Liver (tissue), 9 donors: ENCODE results near the gene MAB21L2. TPM values are rescaled to one million over a fixed set of nuclear protein-coding genes. Genes with fewer than 3 reads are reported as not detected.
"Not testable (repeated sequence)": the region's sequence is repeated elsewhere in the genome, so short reads cannot be mapped to it uniquely, and the experiment has no call there.

Experiments used
- DNase-seq: peaks from one replicate; pipeline ENCODE4 v3.0.0-alpha.2; 2017; ENCODE audit warnings: low spot score
- H3K27ac ChIP-seq, 2 donors: one replicate each; pipeline ENCODE4 v1.7.0; 2013; ENCODE audit warnings: inconsistent platforms in 2 of 2, low read length in 2 of 2, control low read depth in 1 of 2, low read depth in 1 of 2, mild to moderate bottlenecking in 1 of 2
- H3K27me3 ChIP-seq, 4 donors: one replicate each; pipeline versions ENCODE4 v1.6.1 to v1.7.0; 2013; ENCODE audit warnings: low read length in 3 of 4, inconsistent platforms in 1 of 4, mild to moderate bottlenecking in 1 of 4, moderate library complexity in 1 of 4; ENCODE audit not compliant: control insufficient read depth in 4 of 4, insufficient read depth in 4 of 4
- H3K36me3 ChIP-seq, 4 donors: one replicate each; pipeline versions ENCODE4 v1.6.1 to v1.7.0; 2013; ENCODE audit warnings: low read length in 3 of 4, mild to moderate bottlenecking in 3 of 4, low read depth in 1 of 4, moderate library complexity in 1 of 4; ENCODE audit not compliant: control insufficient read depth in 4 of 4, insufficient read depth in 3 of 4
- H3K4me1 ChIP-seq, 4 donors: one replicate each; pipeline versions ENCODE4 v1.6.1 to v1.7.0; 2013; ENCODE audit warnings: low read length in 3 of 4, mild to moderate bottlenecking in 3 of 4, moderate library complexity in 1 of 4; ENCODE audit not compliant: control insufficient read depth in 4 of 4, insufficient read depth in 4 of 4
- H3K4me3 ChIP-seq, 3 donors: one replicate each; pipeline versions ENCODE4 v1.6.1 to v1.7.0; 2013; ENCODE audit warnings: low read length in 3 of 3, control low read depth in 1 of 3, low read depth in 1 of 3, mild to moderate bottlenecking in 1 of 3
- H3K9ac ChIP-seq, 2 donors: one replicate each; pipeline ENCODE4 v1.7.0; 2013; ENCODE audit warnings: low read length in 2 of 2, mild to moderate bottlenecking in 2 of 2, moderate library complexity in 2 of 2, control low read depth in 1 of 2, low read depth in 1 of 2
- H3K9me3 ChIP-seq, 4 donors: one replicate each; pipeline versions ENCODE4 v1.6.1 to v1.7.0; 2013; ENCODE audit warnings: low read length in 3 of 4; ENCODE audit not compliant: control insufficient read depth in 4 of 4
- CTCF ChIP-seq: fragments of 150-350 bp; IDR thresholded peaks from 2 replicates; pipeline ENCODE4 v1.5.1; 2017; ENCODE audit warnings: improper control_type of control experiment, low read depth, low read length; ENCODE audit not compliant: missing input control
- EGR1 ChIP-seq, 2 donors: IDR thresholded peaks; 2 replicates each; pipeline ENCODE4 v1.6.1; 2016 to 2018; ENCODE audit warnings: antibody characterized with exemption in 2 of 2, low read depth in 2 of 2
- FOXA1 ChIP-seq: IDR thresholded peaks from 2 replicates; pipeline ENCODE4 v1.6.1; 2016; ENCODE audit warnings: antibody characterized with exemption
- FOXA2 ChIP-seq: IDR thresholded peaks from 2 replicates; pipeline ENCODE4 v1.6.1; 2016; ENCODE audit warnings: antibody characterized with exemption
- HNF4A ChIP-seq, 2 donors: conservative IDR thresholded peaks; 2 replicates each; pipeline ENCODE4 v1.6.1; 2016; ENCODE audit warnings: antibody characterized with exemption in 2 of 2, mild to moderate bottlenecking in 2 of 2
- HNF4G ChIP-seq: IDR thresholded peaks from 2 replicates; pipeline ENCODE4 v1.6.1; 2016; ENCODE audit warnings: antibody characterized with exemption
- JUND ChIP-seq, 2 donors: IDR thresholded peaks; 2 replicates each; pipeline ENCODE4 v1.6.1; 2016; ENCODE audit warnings: antibody characterized with exemption in 2 of 2
- MAX ChIP-seq: IDR thresholded peaks from 2 replicates; pipeline ENCODE4 v1.6.1; 2016; ENCODE audit warnings: antibody characterized with exemption
- RXRA ChIP-seq, 2 donors: IDR thresholded peaks; 2 replicates each; pipeline ENCODE4 v1.6.1; 2017 to 2018; ENCODE audit warnings: antibody characterized with exemption in 2 of 2, mild to moderate bottlenecking in 1 of 2
- TAF1 ChIP-seq: conservative IDR thresholded peaks from 2 replicates; pipeline ENCODE4 v1.6.1; 2016; ENCODE audit warnings: antibody characterized with exemption, mild to moderate bottlenecking
- YY1 ChIP-seq: IDR thresholded peaks from 2 replicates; pipeline ENCODE4 v1.6.1; 2016; ENCODE audit warnings: antibody characterized with exemption, mild to moderate bottlenecking
- WGBS: extraction: QIAGEN DNeasy Blood & Tissue Kit; methylation state at CpG from one replicate; pipeline ENCODE4 v1.1.7; 2013; 5-methylcytosine and 5-hydroxymethylcytosine counted together
- polyA plus RNA-seq, 2 donors: library from polyadenylated mRNA; stranded (reverse) in 1 of 2; unstranded in 1 of 2; fragments of 200-250 nt in 1 of 2; fragments of >200 nt in 1 of 2; fragmentation: Nextera tagmentation in 1 of 2; extraction: Ambion mirVana in 1 of 2; gene quantifications; one replicate each; pipeline versions ENCODE4 v1.2.1 to v1.2.3, GENCODE V29; 2013 to 2015
- total RNA-seq, 2 donors: library from RNA; depleted of rRNA; stranded (reverse); fragments of >200 nt; gene quantifications; one replicate each; pipeline ENCODE4 v1.2.3, GENCODE V29; 2014
- TF ChIP-seq, protein P1 (sequence below): IDR thresholded peaks from 2 replicates; pipeline ENCODE4 v1.6.1; 2016; ENCODE audit warnings: antibody characterized with exemption
- TF ChIP-seq, protein P2 (sequence below): IDR thresholded peaks from 2 replicates; pipeline ENCODE4 v1.6.1; 2016; ENCODE audit warnings: antibody characterized with exemption, mild to moderate bottlenecking
- TF ChIP-seq, protein P3 (sequence below): IDR thresholded peaks from 2 replicates; pipeline ENCODE4 v1.6.1; 2016; ENCODE audit warnings: antibody characterized with exemption
- donor health status: healthy.
- donor health status: healthy.
- donor health status: healthy.
- donor health status: healthy.
- donor health status: healthy.

MAB21L2 gene
- total and polyA plus RNA-seq, 4 donors: 0.30 to 1.5 (median 0.66) TPM

GRCh38 chr4:150546286-150546685 lies 35.7 kb upstream of the MAB21L2 start:
- no peaks in the 10 kb centered on the region for H3K9me3 ChIP-seq
- no peaks in the 10 kb centered on the region for H3K27me3 ChIP-seq
- peaks cover 0 to 1% (median 0%) of the 10 kb centered on the region in 4 donors for H3K36me3 ChIP-seq
- no peak for DNase-seq
- H3K9ac ChIP-seq: no peak overlapping the region
- H3K4me1 ChIP-seq: no peaks in the 10 kb centered on the region
- H3K27ac ChIP-seq: no peak overlapping the region
- WGBS: 93% methylated on average over 2 of the region's 2 CpGs
- H3K4me3 ChIP-seq: no peak overlapping the region
- TF ChIP-seq MAX (no peak), FOXA1 (no peak), HNF4G (no peak), RXRA (IDR thresholded peaks at IDR 0.05) (no peak), YY1 (no peak)
- TF ChIP-seq, protein P1, sequence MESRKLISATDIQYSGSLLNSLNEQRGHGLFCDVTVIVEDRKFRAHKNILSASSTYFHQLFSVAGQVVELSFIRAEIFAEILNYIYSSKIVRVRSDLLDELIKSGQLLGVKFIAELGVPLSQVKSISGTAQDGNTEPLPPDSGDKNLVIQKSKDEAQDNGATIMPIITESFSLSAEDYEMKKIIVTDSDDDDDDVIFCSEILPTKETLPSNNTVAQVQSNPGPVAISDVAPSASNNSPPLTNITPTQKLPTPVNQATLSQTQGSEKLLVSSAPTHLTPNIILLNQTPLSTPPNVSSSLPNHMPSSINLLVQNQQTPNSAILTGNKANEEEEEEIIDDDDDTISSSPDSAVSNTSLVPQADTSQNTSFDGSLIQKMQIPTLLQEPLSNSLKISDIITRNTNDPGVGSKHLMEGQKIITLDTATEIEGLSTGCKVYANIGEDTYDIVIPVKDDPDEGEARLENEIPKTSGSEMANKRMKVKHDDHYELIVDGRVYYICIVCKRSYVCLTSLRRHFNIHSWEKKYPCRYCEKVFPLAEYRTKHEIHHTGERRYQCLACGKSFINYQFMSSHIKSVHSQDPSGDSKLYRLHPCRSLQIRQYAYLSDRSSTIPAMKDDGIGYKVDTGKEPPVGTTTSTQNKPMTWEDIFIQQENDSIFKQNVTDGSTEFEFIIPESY: no peak

- Histone ChIP-seq H3K36me3 (peaks cover 0 to 1% (median 0%) of the 10 kb centered on the region in 4 donors), H3K9me3 (no peaks in the 10 kb centered on the region), H3K4me1 (no peaks in the 10 kb centered on the region), H3K4me3 (no peak overlapping the region), H3K27me3 (no peaks in the 10 kb centered on the region), H3K27ac (no peak overlapping the region), H3K9ac (no peak overlapping the region)
- WGBS: 89% methylated on average over 4 of the region's 4 CpGs
- TF ChIP-seq HNF4G (no peak), HNF4A (conservative IDR thresholded peaks at IDR 0.05) (no peak), JUND (IDR thresholded peaks at IDR 0.05) (no peak), YY1 (no peak), MAX (no peak), CTCF (no peak), FOXA2 (no peak), EGR1 (IDR thresholded peaks at IDR 0.05; ENCODE audit: low read depth in 2 of 2) (no peak), TAF1 (no peak)
- TF ChIP-seq, protein P2, sequence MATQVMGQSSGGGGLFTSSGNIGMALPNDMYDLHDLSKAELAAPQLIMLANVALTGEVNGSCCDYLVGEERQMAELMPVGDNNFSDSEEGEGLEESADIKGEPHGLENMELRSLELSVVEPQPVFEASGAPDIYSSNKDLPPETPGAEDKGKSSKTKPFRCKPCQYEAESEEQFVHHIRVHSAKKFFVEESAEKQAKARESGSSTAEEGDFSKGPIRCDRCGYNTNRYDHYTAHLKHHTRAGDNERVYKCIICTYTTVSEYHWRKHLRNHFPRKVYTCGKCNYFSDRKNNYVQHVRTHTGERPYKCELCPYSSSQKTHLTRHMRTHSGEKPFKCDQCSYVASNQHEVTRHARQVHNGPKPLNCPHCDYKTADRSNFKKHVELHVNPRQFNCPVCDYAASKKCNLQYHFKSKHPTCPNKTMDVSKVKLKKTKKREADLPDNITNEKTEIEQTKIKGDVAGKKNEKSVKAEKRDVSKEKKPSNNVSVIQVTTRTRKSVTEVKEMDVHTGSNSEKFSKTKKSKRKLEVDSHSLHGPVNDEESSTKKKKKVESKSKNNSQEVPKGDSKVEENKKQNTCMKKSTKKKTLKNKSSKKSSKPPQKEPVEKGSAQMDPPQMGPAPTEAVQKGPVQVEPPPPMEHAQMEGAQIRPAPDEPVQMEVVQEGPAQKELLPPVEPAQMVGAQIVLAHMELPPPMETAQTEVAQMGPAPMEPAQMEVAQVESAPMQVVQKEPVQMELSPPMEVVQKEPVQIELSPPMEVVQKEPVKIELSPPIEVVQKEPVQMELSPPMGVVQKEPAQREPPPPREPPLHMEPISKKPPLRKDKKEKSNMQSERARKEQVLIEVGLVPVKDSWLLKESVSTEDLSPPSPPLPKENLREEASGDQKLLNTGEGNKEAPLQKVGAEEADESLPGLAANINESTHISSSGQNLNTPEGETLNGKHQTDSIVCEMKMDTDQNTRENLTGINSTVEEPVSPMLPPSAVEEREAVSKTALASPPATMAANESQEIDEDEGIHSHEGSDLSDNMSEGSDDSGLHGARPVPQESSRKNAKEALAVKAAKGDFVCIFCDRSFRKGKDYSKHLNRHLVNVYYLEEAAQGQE: no peak
- TF ChIP-seq, protein P3, sequence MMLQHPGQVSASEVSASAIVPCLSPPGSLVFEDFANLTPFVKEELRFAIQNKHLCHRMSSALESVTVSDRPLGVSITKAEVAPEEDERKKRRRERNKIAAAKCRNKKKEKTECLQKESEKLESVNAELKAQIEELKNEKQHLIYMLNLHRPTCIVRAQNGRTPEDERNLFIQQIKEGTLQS: no peak
- TF ChIP-seq, protein P1: no peak
- DNase-seq: no peak
Observed at GRCh38 chr4:150547154-150547838, 34.7 kb upstream of the MAB21L2 start.

DNA sequence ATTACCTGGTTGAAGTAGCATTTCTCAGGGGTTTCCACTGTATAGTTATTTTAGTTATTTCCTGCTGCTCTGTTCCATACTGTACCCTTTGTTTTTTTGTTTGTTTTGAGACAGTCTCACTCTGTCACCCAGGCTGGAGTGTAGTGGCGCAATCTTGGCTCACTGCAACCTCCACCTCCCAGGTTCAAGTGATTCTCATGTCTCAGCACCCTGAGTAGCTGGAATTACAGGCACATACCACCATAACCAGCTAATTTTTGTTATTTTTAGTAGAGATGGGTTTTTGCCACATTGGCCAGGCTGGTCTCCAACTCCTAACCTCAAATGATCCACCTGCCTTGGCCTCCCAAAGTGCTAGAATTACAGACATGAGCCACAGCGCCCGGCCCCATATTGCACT lies 24.1 kb upstream of the MAB21L2 start:
- not testable (repeated sequence) for DNase-seq, H3K27ac ChIP-seq, H3K27me3 ChIP-seq, H3K4me3 ChIP-seq, H3K9ac ChIP-seq, H3K9me3 ChIP-seq, H3K4me1 ChIP-seq, H3K36me3 ChIP-seq
- WGBS: over 99% methylated on average over 3 of the region's 3 CpGs
